ENCODE data around the gene SLC6A7.

DNA sequence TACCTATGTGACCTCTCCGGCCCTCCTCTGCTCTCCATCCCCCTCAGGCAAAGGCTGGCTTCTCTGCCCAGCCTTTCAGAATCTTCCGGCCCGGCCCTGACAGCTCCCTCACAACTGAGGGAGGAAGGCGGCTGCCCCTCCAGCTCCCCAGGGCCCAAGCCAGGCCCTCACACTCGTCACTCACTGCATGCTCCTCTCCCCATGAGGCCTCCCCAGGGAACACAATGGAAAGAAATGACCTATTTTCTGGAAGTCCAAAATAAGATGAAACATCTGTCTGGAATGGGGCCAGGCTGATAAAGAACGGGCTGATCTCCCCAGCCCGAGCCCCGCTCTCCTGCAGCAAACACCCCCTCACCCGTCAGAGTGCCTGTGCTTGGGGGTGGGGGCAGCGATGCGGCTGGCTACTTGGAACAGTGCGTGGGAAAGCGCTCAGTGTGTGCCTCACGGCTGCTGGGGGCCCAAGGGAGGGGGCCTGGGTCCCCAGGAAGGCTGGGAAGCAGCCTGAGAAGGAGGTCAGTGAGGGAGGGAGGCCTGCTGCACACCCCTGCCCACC lies 45.5 kb upstream of the SLC6A7 start:
- TF ChIP-seq EP300 (IDR thresholded peaks at IDR 0.05) (peak; percentile 70 to 87), POLR2A (IDR thresholded peaks at IDR 0.05) (peak in 1 of 2 donors; percentile 33)

All from tibial nerve (tissue), 3 donors.